Panc1 (cell line): ENCODE results near the gene CCDC12. TPM values are rescaled to one million over a fixed set of nuclear protein-coding genes. Genes with fewer than 3 reads are reported as not detected.

Experiments
- ATAC-seq: fragments of 200-7000 bp; cut with Tn5 transposase; 2 replicates; pipeline ENCODE4 v1.9.1; 2020; ENCODE audit warnings: mild to moderate bottlenecking, moderate library complexity
- BruUV-seq: library from RNA; stranded (reverse); fragments of 400-500 nt; replicated peaks from 2 replicates; lab custom pipeline; 2021; lab: Mats Ljungman, UMichigan
- CTCF ChIA-PET: fragments of 300-600 bp; sonication (Branson Sonifier 250); formaldehyde crosslinking; loops from one replicate; lab custom pipeline; 2022; ENCODE audit warnings: antibody characterized with exemption; lab: Charles Lee
- POLR2A ChIA-PET: fragments of 300-600 bp; sonication (Branson Sonifier 250); formaldehyde crosslinking; loops from one replicate; lab custom pipeline; 2022; ENCODE audit warnings: antibody characterized with exemption; lab: Charles Lee
- DNase-seq: peaks from one replicate; pipeline ENCODE4 v3.0.0-alpha.2; 2010; ENCODE audit warnings: low read depth, low spot score
- H3K27ac ChIP-seq: 2 replicates; pipeline ENCODE4 v1.5.1; 2011; ENCODE audit warnings: mild to moderate bottlenecking, low read length, inconsistent platforms
- H3K27me3 ChIP-seq: fragments of 200-500 bp; sonication (Bioruptor generic); 2 replicates; pipeline ENCODE4 v1.6.0; 2014; ENCODE audit warnings: low read length, inconsistent platforms; ENCODE audit not compliant: control insufficient read depth, insufficient read depth
- H3K36me3 ChIP-seq: fragments of 200-500 bp; sonication (Bioruptor generic); 2 replicates; pipeline ENCODE4 v1.5.1; 2014; ENCODE audit warnings: inconsistent platforms, mild to moderate bottlenecking, low read length, moderate library complexity; ENCODE audit not compliant: control insufficient read depth, insufficient read depth
- H3K4me1 ChIP-seq: 2 replicates; pipeline ENCODE4 v1.5.1; 2011; ENCODE audit warnings: inconsistent platforms, mild to moderate bottlenecking, low read length, moderate library complexity; ENCODE audit not compliant: control insufficient read depth, insufficient read depth
- H3K4me3 ChIP-seq, 2 experiments: 2 replicates each; pipeline ENCODE4 v1.5.1; 2011 to 2012; ENCODE audit warnings: low read depth in 2 of 2, low read length in 2 of 2, mild to moderate bottlenecking in 2 of 2, inconsistent platforms in 1 of 2, moderate library complexity in 1 of 2
- H3K9me3 ChIP-seq: fragments of 200-500 bp; sonication (Bioruptor generic); 2 replicates; pipeline ENCODE4 v1.5.1; 2014; ENCODE audit warnings: low read depth, mild to moderate bottlenecking, inconsistent platforms, low read length, moderate library complexity; ENCODE audit not compliant: control insufficient read depth, insufficient read depth
- CTCF ChIP-seq: fragments of 450-650 bp; IDR thresholded peaks from 2 replicates; pipeline ENCODE4 v1.5.1; 2017; ENCODE audit warnings: mild to moderate bottlenecking
- POLR2AphosphoS5 ChIP-seq: IDR thresholded peaks from 2 replicates; pipeline ENCODE4 v1.6.1; 2012; ENCODE audit warnings: mild to moderate bottlenecking, low read depth, low read length, moderate library complexity
- REST ChIP-seq, 2 experiments: IDR thresholded peaks; 2 replicates each; pipeline ENCODE4 v1.6.1; 2011 to 2012; ENCODE audit warnings: low read depth in 2 of 2, control low read depth in 1 of 2, low read length in 1 of 2, mild to moderate bottlenecking in 1 of 2, moderate library complexity in 1 of 2; ENCODE audit not compliant: insufficient read depth in 1 of 2
- TCF7L2 ChIP-seq: IDR thresholded peaks from 2 replicates; pipeline ENCODE4 v1.6.1; 2011; ENCODE audit warnings: mild to moderate bottlenecking, low read depth, low read length, inconsistent platforms
- in situ Hi-C: cut with HindIII; loops from 2 replicates; pipeline ENCODE4 v1.10.0; 2016; ENCODE audit warnings: low sequenced_read_pairs, low pct_unique_long_range_greater_than_20kb
- intact Hi-C: fragments of 100-400 bp; cut with micrococcal nuclease; formaldehyde crosslinking; loops from one replicate; pipeline ENCODE4 v1.10.0; 2022; ENCODE audit not compliant: unreplicated experiment
- total RNA-seq: library from RNA; stranded (reverse); gene quantifications from one replicate; pipeline ENCODE4 v1.2.1, GENCODE V29; 2021; ENCODE audit not compliant: unreplicated experiment

The CCDC12 gene
- total RNA-seq, 1 experiment from 2014 or later: 35.5 TPM

- Histone ChIP-seq H3K27ac (no peak overlapping the region), H3K4me1 (no peaks in the 10 kb centered on the region; the same call in 1 of the 2 replicates), H3K27me3 (no peaks in the 10 kb centered on the region), H3K4me3 (no peak overlapping the region), H3K9me3 (no peaks in the 10 kb centered on the region), H3K36me3 (peaks cover under 1% of the 10 kb centered on the region)
- BruUV-seq: no TSS peak
- CTCF ChIA-PET: no interaction called here
- POLR2A ChIA-PET: no interaction called here
- in situ Hi-C loops: no loop called here
- ATAC-seq (no peak), DNase-seq (no peak)
- intact Hi-C loops: loop anchor here (10.0 kb wide), 1 partner anchor 70 kb away; no protein-coding TSS in a partner anchor
- TF ChIP-seq POLR2AphosphoS5 (no peak), TCF7L2 (no peak), CTCF (no peak), REST (IDR thresholded peaks at IDR 0.05; ENCODE audit: insufficient read depth in 1 of 2, low read depth in 2 of 2, low read length in 1 of 2) (no peak)
These were observed 51.5 kb downstream of the CCDC12 start for GRCh38 chr3:46924921-46925584.

- no peaks in the 10 kb centered on the region for H3K9me3 ChIP-seq
- in situ Hi-C loops (no loop called here), intact Hi-C loops (loop anchor here (10.0 kb wide), 1 partner anchor 71 kb away; no protein-coding TSS in a partner anchor)
- no peak for DNase-seq
- no peak overlapping the region for H3K4me3 ChIP-seq
- peaks cover 2% of the 10 kb centered on the region for H3K36me3 ChIP-seq
- no peaks in the 10 kb centered on the region for H3K4me1 ChIP-seq
- POLR2A ChIA-PET: no interaction called here
- TF ChIP-seq REST (IDR thresholded peaks at IDR 0.05; ENCODE audit: insufficient read depth in 1 of 2, low read depth in 2 of 2, low read length in 1 of 2): no peak
- TF ChIP-seq CTCF: peak; percentile 78
- no peak overlapping the region for H3K27ac ChIP-seq
- peak; percentile 78 for ATAC-seq
- no TSS peak for BruUV-seq
- no peaks in the 10 kb centered on the region for H3K27me3 ChIP-seq
- CTCF ChIA-PET: interaction anchor here (0.5 to 0.9 kb wide), 3 partner anchors 26 to 149 kb away, joined by 3 to 5 read pairs (median 4); no protein-coding TSS in a partner anchor
These were observed 52.8 kb downstream of the CCDC12 start for GRCh38 chr3:46923559-46924350.
